ELR (cell line): ENCODE results near the gene SHH.

Experiments
- DNase-seq: peaks from one replicate; pipeline ENCODE4 v3.0.0-alpha.2; 2015; ENCODE audit warnings: low read depth

SHH gene

GRCh38 chr7:155806096-155806871, 6.0 kb downstream of the SHH start:
- DNase-seq, result no peak

- no peak for DNase-seq
These were observed 6.5 kb downstream of the SHH start for GRCh38 chr7:155805826-155806095.

- DNase-seq, result peak; percentile 63
These were observed 7.1 kb downstream of the SHH start for GRCh38 chr7:155804897-155805825.

- no peak for DNase-seq
These were observed 7.8 kb downstream of the SHH start for GRCh38 chr7:155804431-155804831.

GRCh38 chr7:155803418-155804376, 8.6 kb downstream of the SHH start:
- no peak for DNase-seq

- no peak for DNase-seq
These were observed 9.3 kb downstream of the SHH start for GRCh38 chr7:155802906-155803417.

- no peak for DNase-seq
These were observed 10.0 kb downstream of the SHH start for GRCh38 chr7:155802291-155802690.

GRCh38 chr7:155800741-155801267, 11.5 kb downstream of the SHH start:
- no peak for DNase-seq

- DNase-seq, result no peak
These were observed 12.0 kb downstream of the SHH start for GRCh38 chr7:155800301-155800700.

- DNase-seq, result no peak
These were observed 12.7 kb downstream of the SHH start for GRCh38 chr7:155799514-155799913.

GRCh38 chr7:155798673-155799439, 13.4 kb downstream of the SHH start:
- DNase-seq, result no peak

GRCh38 chr7:155797262-155798250, 14.7 kb downstream of the SHH start:
- DNase-seq, result no peak

- peak; percentile 37 for DNase-seq
These were observed 15.6 kb downstream of the SHH start for GRCh38 chr7:155796381-155797261.

- DNase-seq, result no peak
These were observed 16.3 kb downstream of the SHH start for GRCh38 chr7:155795951-155796350.

GRCh38 chr7:155795401-155795800, 16.9 kb downstream of the SHH start:
- no peak for DNase-seq

- no peak for DNase-seq
These were observed 18.1 kb downstream of the SHH start for GRCh38 chr7:155794196-155794595.

GRCh38 chr7:155793720-155794119, 18.5 kb downstream of the SHH start:
- DNase-seq, result no peak

GRCh38 chr7:155792999-155793560, 19.2 kb downstream of the SHH start:
- DNase-seq, result no peak
